AG04450 (cell line): ENCODE data around the gene MUC12. TPM values are rescaled to one million over a fixed set of nuclear protein-coding genes. Genes with fewer than 3 reads are reported as not detected.
"Not testable (repeated sequence)": the region's sequence is repeated elsewhere in the genome, so short reads cannot be mapped to it uniquely, and the experiment has no call there.

Source experiments
- CTCF ChIA-PET: fragments of 300-600, 350-600 bp; formaldehyde crosslinking; extraction: SDS; loops from one replicate; lab custom pipeline; 2022; ENCODE audit warnings: antibody characterized with exemption, inconsistent platforms; lab: Charles Lee
- POLR2A ChIA-PET: fragments of 350-600 bp; formaldehyde crosslinking; extraction: SDS; loops from one replicate; lab custom pipeline; 2021; ENCODE audit warnings: antibody characterized with exemption, inconsistent platforms; lab: Yijun Ruan, JAX
- DNase-seq: peaks from one replicate; pipeline ENCODE4 v3.0.0-alpha.2; 2011; ENCODE audit warnings: low read depth, low spot score
- H3K27ac ChIP-seq: one replicate; pipeline ENCODE4 v1.5.1; 2012; ENCODE audit warnings: low read depth, low read length, control low read depth
- H3K27me3 ChIP-seq: one replicate; pipeline ENCODE4 v1.6.0; 2012; ENCODE audit warnings: low read length; ENCODE audit not compliant: control insufficient read depth, insufficient read depth
- H3K4me3 ChIP-seq: 2 replicates; pipeline ENCODE4 v1.5.1; 2011; ENCODE audit warnings: mild to moderate bottlenecking, low read depth, low read length, control low read depth
- H3K9me3 ChIP-seq: 2 replicates; pipeline ENCODE4 v1.5.1; 2012; ENCODE audit warnings: low read length; ENCODE audit not compliant: control insufficient read depth, insufficient read depth
- polyA plus RNA-seq: library from polyadenylated mRNA; depleted of rRNA; stranded (reverse); fragments of >200 nt; gene quantifications from 2 replicates; pipeline ENCODE4 v1.2.3, GENCODE V29; 2011
- TF ChIP-seq, protein P1 (sequence below): IDR thresholded peaks from 2 replicates; pipeline ENCODE4 v1.5.1; 2011; ENCODE audit warnings: low read depth, low read length, control low read depth, inconsistent platforms

The MUC12 gene
- polyA plus RNA-seq, 1 experiment = 1.8 TPM

DNA sequence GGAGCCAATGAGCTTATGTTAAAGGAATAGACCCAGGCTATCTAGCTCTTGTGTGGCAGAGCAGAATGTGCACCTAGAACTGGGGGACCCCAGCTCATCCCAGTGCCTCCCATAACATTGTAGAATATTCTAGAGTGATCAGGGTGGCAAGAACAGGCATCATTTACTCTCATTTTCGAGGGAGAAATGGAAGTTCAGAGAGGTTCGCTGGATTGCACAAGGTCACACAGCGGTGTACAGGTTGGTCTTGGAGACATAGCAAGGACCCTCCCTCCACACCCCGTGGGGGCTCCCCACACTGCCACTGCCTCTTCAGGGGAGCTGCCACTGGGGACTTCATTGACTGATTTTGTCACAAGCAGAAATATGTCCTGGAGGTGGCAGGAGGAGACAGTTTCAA is 8.9 kb downstream of the MUC12 start:
- DNase-seq = no peak
- Histone ChIP-seq H3K4me3 (no peak overlapping the region), H3K9me3 (peaks cover 20% of the 10 kb centered on the region), H3K27ac (no peak overlapping the region), H3K27me3 (peaks cover 6% of the 10 kb centered on the region)
- ChIA-PET CTCF (no interaction called here), POLR2A (no interaction called here)
- TF ChIP-seq, protein P1, sequence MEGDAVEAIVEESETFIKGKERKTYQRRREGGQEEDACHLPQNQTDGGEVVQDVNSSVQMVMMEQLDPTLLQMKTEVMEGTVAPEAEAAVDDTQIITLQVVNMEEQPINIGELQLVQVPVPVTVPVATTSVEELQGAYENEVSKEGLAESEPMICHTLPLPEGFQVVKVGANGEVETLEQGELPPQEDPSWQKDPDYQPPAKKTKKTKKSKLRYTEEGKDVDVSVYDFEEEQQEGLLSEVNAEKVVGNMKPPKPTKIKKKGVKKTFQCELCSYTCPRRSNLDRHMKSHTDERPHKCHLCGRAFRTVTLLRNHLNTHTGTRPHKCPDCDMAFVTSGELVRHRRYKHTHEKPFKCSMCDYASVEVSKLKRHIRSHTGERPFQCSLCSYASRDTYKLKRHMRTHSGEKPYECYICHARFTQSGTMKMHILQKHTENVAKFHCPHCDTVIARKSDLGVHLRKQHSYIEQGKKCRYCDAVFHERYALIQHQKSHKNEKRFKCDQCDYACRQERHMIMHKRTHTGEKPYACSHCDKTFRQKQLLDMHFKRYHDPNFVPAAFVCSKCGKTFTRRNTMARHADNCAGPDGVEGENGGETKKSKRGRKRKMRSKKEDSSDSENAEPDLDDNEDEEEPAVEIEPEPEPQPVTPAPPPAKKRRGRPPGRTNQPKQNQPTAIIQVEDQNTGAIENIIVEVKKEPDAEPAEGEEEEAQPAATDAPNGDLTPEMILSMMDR = no peak

DNA sequence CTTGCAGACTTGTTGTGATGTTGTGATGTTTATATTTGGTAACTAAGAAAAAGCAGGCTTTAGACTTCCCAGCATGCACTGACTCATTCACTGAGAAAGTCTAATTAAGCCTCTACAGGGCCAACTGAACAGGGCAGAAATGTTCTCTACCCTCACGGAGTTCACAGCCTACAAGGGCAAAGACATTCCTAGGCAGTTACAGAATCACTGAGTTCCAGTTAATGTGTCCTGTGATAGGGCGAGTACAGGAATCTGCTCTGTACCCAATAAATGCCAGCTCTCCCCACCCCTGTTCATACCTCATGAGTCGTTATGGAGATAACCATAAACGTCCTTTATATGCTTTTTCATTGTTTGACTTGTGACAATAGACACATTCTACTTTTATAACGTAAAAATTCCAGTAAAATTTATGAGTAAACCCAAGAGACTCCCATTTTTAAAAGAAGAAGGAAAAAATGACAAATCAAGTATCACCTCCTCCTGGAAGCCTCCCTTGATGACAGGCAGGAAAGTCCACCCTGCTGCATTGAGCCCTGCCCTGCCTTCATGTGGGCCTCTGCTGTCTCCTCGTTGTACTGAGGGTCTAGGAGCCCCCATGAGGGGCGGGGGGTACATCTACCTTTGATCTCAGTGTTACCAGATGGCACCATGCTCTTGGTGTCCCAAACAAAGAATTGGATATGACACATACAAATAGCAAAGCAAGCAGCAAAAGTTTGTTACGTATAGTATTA is 14.3 kb downstream of the MUC12 start:
- Histone ChIP-seq H3K27me3 (peaks cover 2% of the 10 kb centered on the region), H3K27ac (no peak overlapping the region), H3K9me3 (no peaks in the 10 kb centered on the region), H3K4me3 (no peak overlapping the region)
- CTCF ChIA-PET = no interaction called here
- DNase-seq = no peak
- POLR2A ChIA-PET = no interaction called here
- TF ChIP-seq, protein P1 = no peak

DNA sequence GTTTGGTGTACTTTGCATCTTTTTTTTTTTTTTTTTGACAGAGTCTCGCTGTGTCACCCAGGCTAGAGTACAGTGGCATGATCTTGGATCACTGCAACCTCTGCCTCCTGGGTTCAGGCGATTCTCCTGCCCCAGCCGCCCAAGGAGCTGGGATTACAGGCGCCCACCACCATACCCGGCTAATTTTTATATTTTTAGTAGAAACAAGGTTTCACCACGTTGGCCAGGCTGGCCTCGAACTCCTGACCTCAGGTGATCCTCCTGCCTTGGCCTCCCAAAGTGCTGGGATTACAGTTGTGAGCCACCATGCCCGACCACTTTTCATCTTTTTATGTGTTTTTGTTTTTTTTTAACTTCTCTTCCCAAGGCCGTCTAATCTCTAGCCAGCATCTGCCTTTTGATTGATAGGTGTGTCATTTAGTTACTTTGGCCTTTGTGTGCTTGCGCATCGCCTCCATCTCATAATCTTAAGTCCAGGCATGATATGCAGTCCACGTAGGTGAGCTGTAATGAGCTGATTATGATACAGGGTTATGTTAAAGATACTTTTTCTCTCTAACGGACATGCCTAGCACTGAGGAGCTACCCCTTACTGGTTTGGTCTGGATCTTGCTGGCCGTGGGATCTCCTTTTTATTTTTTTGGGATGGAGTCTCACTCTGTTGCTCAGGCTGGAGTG is 15.0 kb downstream of the MUC12 start:
- H3K27ac ChIP-seq, CTCF ChIA-PET: not testable (repeated sequence)

DNA sequence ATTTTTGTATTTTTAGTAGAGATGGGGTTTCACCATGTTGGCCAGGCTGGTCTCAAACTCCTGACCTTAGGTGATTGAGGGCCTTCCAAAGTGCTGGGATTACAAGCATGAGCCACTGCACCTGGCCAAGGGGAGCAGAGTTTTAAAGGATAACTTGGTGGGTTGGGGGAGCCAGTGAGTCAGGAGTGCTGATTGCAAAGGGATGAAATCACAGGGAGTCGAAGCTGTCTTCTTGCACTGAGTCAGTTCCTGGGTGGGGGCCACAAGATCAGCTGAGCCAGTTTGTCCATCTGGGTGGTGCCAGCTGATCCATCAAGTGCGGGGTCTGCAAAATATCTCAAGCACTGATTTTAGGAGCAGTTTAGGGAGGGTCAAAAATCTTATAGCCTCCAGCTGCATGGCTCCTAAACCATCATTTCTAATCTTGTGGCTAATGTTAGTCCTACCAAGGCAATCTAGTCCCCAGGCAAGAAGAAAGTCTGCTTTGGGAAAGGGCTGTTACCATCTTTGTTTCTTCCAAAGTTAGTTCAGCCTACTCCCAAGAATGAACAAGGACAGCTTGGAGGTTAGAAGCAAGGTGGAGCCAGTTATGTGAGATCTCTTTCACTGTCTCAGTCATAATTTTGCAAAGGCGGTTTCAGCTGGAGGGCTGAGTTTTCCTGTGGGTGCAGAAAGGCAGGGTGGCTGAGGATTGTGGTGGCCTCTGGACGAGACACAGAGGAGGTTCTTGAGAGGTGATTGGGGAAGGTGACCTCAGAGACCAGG is 15.8 kb downstream of the MUC12 start:
- CTCF ChIA-PET, H3K9me3 ChIP-seq, H3K27me3 ChIP-seq, DNase-seq, H3K27ac ChIP-seq, H3K4me3 ChIP-seq, POLR2A ChIA-PET: not testable (repeated sequence)

More for the DNA sequence above, 15.0 kb downstream of the MUC12 start:
- H3K9me3 ChIP-seq, POLR2A ChIA-PET, DNase-seq, H3K27me3 ChIP-seq, H3K4me3 ChIP-seq: not testable (repeated sequence)

DNA sequence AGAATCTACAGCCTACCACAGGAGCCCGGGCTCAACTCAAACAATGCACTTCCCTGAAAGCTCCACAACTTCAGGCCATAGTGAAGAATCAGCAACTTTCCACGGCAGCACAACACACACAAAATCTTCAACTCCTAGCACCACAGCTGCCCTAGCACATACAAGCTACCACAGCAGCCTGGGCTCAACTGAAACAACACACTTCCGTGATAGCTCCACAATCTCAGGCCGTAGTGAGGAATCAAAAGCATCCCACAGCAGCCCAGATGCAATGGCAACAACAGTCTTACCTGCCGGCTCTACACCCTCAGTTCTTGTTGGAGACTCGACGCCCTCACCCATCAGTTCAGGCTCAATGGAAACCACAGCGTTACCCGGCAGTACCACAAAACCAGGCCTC is 22.3 kb downstream of the MUC12 start:
- ChIA-PET CTCF (no interaction called here), POLR2A (no interaction called here)
- DNase-seq = no peak

DNA sequence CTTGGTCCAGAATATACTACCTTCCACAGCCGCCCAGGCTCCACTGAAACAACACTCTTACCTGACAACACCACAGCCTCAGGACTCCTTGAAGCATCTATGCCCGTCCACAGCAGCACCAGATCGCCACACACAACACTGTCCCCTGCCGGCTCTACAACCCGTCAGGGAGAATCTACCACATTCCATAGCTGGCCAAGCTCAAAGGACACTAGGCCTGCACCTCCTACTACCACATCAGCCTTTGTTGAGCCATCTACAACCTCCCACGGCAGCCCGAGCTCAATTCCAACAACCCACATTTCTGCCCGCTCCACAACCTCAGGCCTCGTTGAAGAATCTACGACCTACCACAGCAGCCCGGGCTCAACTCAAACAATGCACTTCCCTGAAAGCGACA is 22.9 kb downstream of the MUC12 start:
- H3K27ac ChIP-seq, DNase-seq, H3K27me3 ChIP-seq, POLR2A ChIA-PET, CTCF ChIA-PET, H3K4me3 ChIP-seq: not testable (repeated sequence)
- H3K9me3 ChIP-seq = peaks cover 16% of the 10 kb centered on the region

More for the DNA sequence above, 22.3 kb downstream of the MUC12 start:
- Histone ChIP-seq H3K4me3 (no peak overlapping the region), H3K27ac (no peak overlapping the region), H3K27me3 (no peaks in the 10 kb centered on the region), H3K9me3 (peaks cover 16% of the 10 kb centered on the region)
- TF ChIP-seq, protein P1 = no peak

DNA sequence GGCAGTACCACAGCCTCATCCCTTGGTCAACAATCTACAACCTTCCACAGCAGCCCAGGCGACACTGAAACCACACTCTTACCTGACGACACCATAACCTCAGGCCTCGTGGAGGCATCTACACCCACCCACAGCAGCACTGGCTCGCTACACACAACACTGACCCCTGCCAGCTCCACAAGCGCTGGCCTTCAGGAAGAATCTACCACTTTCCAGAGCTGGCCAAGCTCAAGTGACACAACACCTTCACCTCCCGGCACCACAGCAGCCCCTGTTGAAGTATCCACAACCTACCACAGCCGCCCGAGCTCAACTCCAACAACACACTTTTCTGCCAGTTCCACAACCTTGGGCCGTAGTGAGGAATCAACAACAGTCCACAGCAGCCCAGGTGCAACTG is 25.3 kb downstream of the MUC12 start:
- CTCF ChIA-PET, POLR2A ChIA-PET: not testable (repeated sequence)
- peaks cover 20% of the 10 kb centered on the region for H3K9me3 ChIP-seq

DNA sequence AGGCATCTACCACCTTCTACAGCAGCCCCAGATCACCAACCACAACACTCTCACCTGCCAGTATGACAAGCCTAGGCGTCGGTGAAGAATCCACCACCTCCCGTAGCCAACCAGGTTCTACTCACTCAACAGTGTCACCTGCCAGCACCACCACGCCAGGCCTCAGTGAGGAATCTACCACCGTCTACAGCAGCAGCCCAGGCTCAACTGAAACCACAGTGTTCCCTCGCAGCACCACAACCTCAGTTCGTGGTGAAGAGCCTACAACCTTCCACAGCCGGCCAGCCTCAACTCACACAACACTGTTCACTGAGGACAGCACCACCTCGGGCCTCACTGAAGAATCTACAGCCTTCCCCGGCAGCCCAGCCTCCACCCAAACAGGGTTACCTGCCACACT is 29.2 kb downstream of the MUC12 start:
- H3K27ac ChIP-seq, CTCF ChIA-PET, DNase-seq, H3K4me3 ChIP-seq, H3K9me3 ChIP-seq, POLR2A ChIA-PET, H3K27me3 ChIP-seq: not testable (repeated sequence)

More for the DNA sequence above, 25.3 kb downstream of the MUC12 start:
- not testable (repeated sequence) for H3K4me3 ChIP-seq, H3K27me3 ChIP-seq, DNase-seq, H3K27ac ChIP-seq

DNA sequence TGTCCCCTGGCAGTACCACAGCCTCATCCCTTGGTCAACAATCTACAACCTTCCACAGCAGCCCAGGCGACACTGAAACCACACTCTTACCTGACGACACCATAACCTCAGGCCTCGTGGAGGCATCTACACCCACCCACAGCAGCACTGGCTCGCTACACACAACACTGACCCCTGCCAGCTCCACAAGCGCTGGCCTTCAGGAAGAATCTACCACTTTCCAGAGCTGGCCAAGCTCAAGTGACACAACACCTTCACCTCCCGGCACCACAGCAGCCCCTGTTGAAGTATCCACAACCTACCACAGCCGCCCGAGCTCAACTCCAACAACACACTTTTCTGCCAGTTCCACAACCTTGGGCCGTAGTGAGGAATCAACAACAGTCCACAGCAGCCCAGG is 30.0 kb downstream of the MUC12 start:
- DNase-seq, H3K27me3 ChIP-seq, POLR2A ChIA-PET, H3K9me3 ChIP-seq, H3K4me3 ChIP-seq, H3K27ac ChIP-seq, CTCF ChIA-PET: not testable (repeated sequence)
